K562 (cell line): Measurements from ENCODE around the gene TMEM106B. TPM values are rescaled to one million over a fixed set of nuclear protein-coding genes. Genes with fewer than 3 reads are reported as not detected.

Experiments
- BCLAF1 ChIP-seq, 2 experiments: fragments of 450-650 bp in 1 of 2; IDR thresholded peaks; 2 replicates each; pipeline ENCODE4 v1.6.1; 2011 to 2017; ENCODE audit warnings: low read depth in 2 of 2, antibody characterized with exemption in 1 of 2, borderline replicate concordance in 1 of 2, low read length in 1 of 2, mild to moderate bottlenecking in 1 of 2, mixed read lengths in 1 of 2; ENCODE audit not compliant: control insufficient read depth in 1 of 2
- CBFA2T2 ChIP-seq: fragments of 450-650 bp; conservative IDR thresholded peaks from 2 replicates; pipeline ENCODE4 v1.6.1; 2017; ENCODE audit warnings: mild to moderate bottlenecking
- CBX8 ChIP-seq: fragments of 200-600 bp; sonication (generic); IDR thresholded peaks from 2 replicates; pipeline ENCODE4 v1.6.1; 2012; ENCODE audit warnings: borderline replicate concordance, mixed run types, low read depth, mild to moderate bottlenecking, moderate library complexity, mixed read lengths, low read length, control low read depth, inconsistent platforms; ENCODE audit not compliant: poor library complexity, severe bottlenecking; ENCODE audit errors: extremely low read depth
- DMBX1 ChIP-seq: fragments of 250-450 bp; sonication (Bioruptor Pico); IDR thresholded peaks from 2 replicates; pipeline ENCODE4 v1.8.0; 2022; ENCODE audit warnings: inconsistent platforms, mild to moderate bottlenecking, moderate library complexity, borderline replicate concordance
- GTF2E2 ChIP-seq: fragments of 200-800 bp; sonication (Bioruptor generic); IDR thresholded peaks from 2 replicates; pipeline ENCODE4 v1.6.1; 2016; ENCODE audit warnings: missing genetic modification characterization, missing compliant biosample characterization
- KAT7 ChIP-seq: sonication (generic); formaldehyde crosslinking; IDR thresholded peaks from 2 replicates; pipeline ENCODE4 v1.8.0; 2022; ENCODE audit warnings: missing genetic modification reagents, mild to moderate bottlenecking, borderline replicate concordance
- MLX ChIP-seq, 2 experiments: fragments of 450-650 bp in 1 of 2; sonication (generic) in 1 of 2; formaldehyde crosslinking; conservative IDR thresholded peaks; 2 replicates each; pipeline versions ENCODE4 v1.4.0 to v1.8.1; 2020 to 2022; ENCODE audit warnings: mild to moderate bottlenecking in 1 of 2, missing genetic modification reagents in 1 of 2
- NBN ChIP-seq: fragments of 450-650 bp; IDR thresholded peaks from 2 replicates; pipeline ENCODE4 v1.6.1; 2016; ENCODE audit warnings: low read depth, mild to moderate bottlenecking
- PHTF2 ChIP-seq: fragments of 250-450 bp; sonication (Bioruptor Pico); IDR thresholded peaks from 2 replicates; pipeline ENCODE4 v1.5.0; 2021; ENCODE audit warnings: mild to moderate bottlenecking
- PTTG1 ChIP-seq: fragments of 450-650 bp; IDR thresholded peaks from 2 replicates; pipeline ENCODE4 v1.6.1; 2016; ENCODE audit warnings: low read depth, mild to moderate bottlenecking, missing genetic modification characterization, missing compliant biosample characterization
- SMARCA4 ChIP-seq: fragments of 450-650 bp; IDR thresholded peaks from 2 replicates; pipeline ENCODE4 v1.6.1; 2016
- TFAM ChIP-seq: fragments of 250-450 bp; sonication (Bioruptor Pico); conservative IDR thresholded peaks from 2 replicates; pipeline ENCODE4 v1.5.0; 2021; ENCODE audit warnings: mild to moderate bottlenecking, moderate library complexity
- TOE1 ChIP-seq, 2 experiments: fragments of 450-650 bp in 1 of 2; sonication (generic) in 1 of 2; formaldehyde crosslinking in 1 of 2; IDR thresholded peaks; 2 replicates each; pipeline versions ENCODE4 v1.7.1 to v1.8.0; 2016 to 2022; ENCODE audit warnings: borderline replicate concordance in 2 of 2, mild to moderate bottlenecking in 2 of 2, antibody characterized with exemption in 1 of 2, inconsistent platforms in 1 of 2, low read depth in 1 of 2, missing genetic modification reagents in 1 of 2, moderate library complexity in 1 of 2
- polyA plus RNA-seq, 8 experiments: library from polyadenylated mRNA; depleted of rRNA in 4 of 8; stranded (reverse) in 5 of 8; unstranded in 3 of 8; fragments of >200 nt; fragmentation: Nextera tagmentation in 2 of 8; fragmentation: Illumina TruSeq in 1 of 8; extraction: Ambion mirVana in 2 of 8; extraction: Trizol in 1 of 8; gene quantifications; 2 replicates each; pipeline versions ENCODE4 v1.2.1 to v1.2.3, GENCODE V29; 2011 to 2014; ENCODE audit warnings: inconsistent platforms in 1 of 8, missing spikeins in 1 of 8
- total RNA-seq, 7 experiments: library from RNA; depleted of rRNA in 6 of 7; stranded (reverse); fragments of >200 nt in 6 of 7; fragmentation: Illumina TruSeq in 2 of 7; extraction: Trizol in 2 of 7; gene quantifications; 2 replicates each; pipeline versions ENCODE4 v1.2.1 to v1.2.3, GENCODE V29; 2011 to 2021; ENCODE audit warnings: low replicate concordance in 1 of 7
- TF ChIP-seq, protein P1 (sequence below): fragments of 200-800 bp; sonication (Bioruptor generic); IDR thresholded peaks from 2 replicates; pipeline ENCODE4 v1.6.1; 2016; ENCODE audit warnings: missing genetic modification characterization, missing compliant biosample characterization

Gene TMEM106B
- total and polyA plus RNA-seq, 9 of the 15 experiments (the other 6 are each of a cell fraction or from before 2014, with no cell fraction given), result 8.6 to 30.4 (median 18.7) TPM

GRCh38 chr7:12211054-12211710 is at the start of gene TMEM106B (continued):
- TF ChIP-seq NBN (no peak), CBFA2T2 (no peak), DMBX1 (CRISPR knock-in tag) (peak; percentile 10), BCLAF1 (IDR thresholded peaks at IDR 0.05; ENCODE audit: borderline replicate concordance in 1 of 2, control insufficient read depth in 1 of 2, low read depth in 2 of 2, low read length in 1 of 2) (no peak), PTTG1 (tag) (no peak), TOE1 (IDR thresholded peaks at IDR 0.05; ENCODE audit: borderline replicate concordance) (no peak), TOE1 (CRISPR knock-in tag; IDR thresholded peaks at IDR 0.05; ENCODE audit: borderline replicate concordance, low read depth) (no peak), PHTF2 (CRISPR knock-in tag) (no peak), TFAM (CRISPR knock-in tag) (no peak), SMARCA4 (no peak), GTF2E2 (tag) (no peak), CBX8 (no peak), MLX (CRISPR knock-in tag; conservative IDR thresholded peaks at IDR 0.05) (0 out of 4 replicates have a peak, but pooled peaks of 1 of the 2 experiments have one; percentile 21), KAT7 (CRISPR knock-in tag) (peak; percentile 93; the same call in 1 of the 2 replicates)
- TF ChIP-seq, protein P1, sequence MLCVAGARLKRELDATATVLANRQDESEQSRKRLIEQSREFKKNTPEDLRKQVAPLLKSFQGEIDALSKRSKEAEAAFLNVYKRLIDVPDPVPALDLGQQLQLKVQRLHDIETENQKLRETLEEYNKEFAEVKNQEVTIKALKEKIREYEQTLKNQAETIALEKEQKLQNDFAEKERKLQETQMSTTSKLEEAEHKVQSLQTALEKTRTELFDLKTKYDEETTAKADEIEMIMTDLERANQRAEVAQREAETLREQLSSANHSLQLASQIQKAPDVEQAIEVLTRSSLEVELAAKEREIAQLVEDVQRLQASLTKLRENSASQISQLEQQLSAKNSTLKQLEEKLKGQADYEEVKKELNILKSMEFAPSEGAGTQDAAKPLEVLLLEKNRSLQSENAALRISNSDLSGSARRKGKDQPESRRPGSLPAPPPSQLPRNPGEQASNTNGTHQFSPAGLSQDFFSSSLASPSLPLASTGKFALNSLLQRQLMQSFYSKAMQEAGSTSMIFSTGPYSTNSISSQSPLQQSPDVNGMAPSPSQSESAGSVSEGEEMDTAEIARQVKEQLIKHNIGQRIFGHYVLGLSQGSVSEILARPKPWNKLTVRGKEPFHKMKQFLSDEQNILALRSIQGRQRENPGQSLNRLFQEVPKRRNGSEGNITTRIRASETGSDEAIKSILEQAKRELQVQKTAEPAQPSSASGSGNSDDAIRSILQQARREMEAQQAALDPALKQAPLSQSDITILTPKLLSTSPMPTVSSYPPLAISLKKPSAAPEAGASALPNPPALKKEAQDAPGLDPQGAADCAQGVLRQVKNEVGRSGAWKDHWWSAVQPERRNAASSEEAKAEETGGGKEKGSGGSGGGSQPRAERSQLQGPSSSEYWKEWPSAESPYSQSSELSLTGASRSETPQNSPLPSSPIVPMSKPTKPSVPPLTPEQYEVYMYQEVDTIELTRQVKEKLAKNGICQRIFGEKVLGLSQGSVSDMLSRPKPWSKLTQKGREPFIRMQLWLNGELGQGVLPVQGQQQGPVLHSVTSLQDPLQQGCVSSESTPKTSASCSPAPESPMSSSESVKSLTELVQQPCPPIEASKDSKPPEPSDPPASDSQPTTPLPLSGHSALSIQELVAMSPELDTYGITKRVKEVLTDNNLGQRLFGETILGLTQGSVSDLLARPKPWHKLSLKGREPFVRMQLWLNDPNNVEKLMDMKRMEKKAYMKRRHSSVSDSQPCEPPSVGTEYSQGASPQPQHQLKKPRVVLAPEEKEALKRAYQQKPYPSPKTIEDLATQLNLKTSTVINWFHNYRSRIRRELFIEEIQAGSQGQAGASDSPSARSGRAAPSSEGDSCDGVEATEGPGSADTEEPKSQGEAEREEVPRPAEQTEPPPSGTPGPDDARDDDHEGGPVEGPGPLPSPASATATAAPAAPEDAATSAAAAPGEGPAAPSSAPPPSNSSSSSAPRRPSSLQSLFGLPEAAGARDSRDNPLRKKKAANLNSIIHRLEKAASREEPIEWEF, result no peak
